HTERT RPE-1 (cell line): ENCODE measurements around the gene GPC4.
"Not testable (repeated sequence)": the region's sequence is repeated elsewhere in the genome, so short reads cannot be mapped to it uniquely, and the experiment has no call there.

Experiments
- in situ Hi-C: fragments of 300-500 bp; cut with MboI; formaldehyde crosslinking; loops from 4 replicates; pipeline ENCODE4 v1.14.3; 2020; ENCODE audit warnings: low sequenced_read_pairs

Gene GPC4

DNA sequence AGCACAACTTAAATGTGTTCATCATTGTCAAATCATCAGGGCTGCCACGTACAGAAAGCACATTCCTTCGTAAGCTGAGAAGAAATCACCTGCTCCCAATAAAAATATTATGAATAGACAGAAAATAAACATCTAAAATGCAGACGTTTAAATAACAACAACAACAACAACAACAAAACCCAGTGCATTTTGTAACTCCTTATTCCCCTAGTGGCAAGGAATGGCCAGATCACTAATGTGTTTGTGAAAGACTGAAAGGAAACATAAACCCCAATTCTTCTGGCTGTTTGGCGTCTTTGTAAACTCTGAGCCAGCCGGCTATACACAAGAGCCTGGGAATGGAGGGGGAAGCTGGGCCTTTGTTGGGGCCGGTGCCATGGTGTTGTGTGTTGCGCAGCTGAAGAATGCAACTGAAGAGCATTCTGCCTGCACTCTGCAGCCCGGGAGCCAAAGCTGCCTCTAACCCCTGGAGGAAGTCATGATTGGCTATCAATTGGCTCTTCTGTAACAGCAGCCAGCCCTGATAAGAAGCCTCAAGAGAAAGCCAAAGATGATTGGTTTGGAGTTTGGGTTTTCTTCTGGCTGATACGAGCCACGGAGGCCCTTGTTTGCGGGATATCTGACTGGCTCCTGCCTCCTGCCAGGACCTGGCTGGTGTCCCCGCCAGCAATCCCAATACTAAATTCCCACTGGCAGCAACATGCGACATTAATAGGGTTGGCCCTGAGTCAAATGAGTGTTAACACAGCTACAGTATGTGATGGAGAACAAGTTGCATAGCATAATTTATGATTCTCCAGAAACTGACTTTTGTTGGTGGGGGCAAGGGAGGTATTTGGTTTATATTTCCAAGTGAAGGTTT, 107.4 kb downstream of the GPC4 start:
- in situ Hi-C loops: no loop called here

DNA sequence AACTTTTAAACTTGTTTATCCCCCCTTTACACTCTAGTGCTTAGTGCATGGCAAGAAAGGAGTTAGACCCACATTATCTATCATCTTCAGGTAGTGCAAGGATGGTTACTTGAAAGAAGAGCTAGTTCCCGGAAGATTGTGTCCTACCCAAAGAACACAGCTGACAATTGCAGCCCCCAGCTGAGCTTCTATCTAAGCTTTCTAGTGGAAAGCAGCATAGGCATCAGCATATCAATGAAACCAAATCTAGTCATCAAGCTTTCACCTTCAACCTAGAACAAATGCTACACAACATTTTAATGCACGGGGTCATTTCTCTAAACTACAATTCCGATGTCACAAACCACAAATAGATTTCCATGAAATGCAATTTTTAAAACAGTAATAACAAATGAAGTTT, 108.2 kb downstream of the GPC4 start:
- in situ Hi-C loops: no loop called here

DNA sequence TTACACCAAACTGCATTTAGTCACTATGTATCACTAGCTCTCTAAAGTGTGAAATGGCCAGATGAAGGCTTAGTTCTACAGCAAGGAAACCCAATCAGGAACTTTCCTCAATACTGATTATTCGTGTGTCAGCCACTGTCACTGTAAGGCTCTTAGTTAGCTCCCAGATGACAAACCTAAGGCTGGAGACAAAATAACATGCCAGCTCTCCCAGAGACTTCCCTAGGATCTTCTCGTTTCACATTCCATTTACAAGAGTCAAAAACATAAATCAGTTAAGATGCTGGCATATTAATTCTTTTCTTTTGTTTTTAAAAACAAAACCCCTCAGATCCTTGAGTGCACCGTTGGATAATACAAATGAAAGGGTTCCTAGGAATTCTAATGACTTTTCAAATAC, 109.0 kb downstream of the GPC4 start:
- in situ Hi-C loops: no loop called here

DNA sequence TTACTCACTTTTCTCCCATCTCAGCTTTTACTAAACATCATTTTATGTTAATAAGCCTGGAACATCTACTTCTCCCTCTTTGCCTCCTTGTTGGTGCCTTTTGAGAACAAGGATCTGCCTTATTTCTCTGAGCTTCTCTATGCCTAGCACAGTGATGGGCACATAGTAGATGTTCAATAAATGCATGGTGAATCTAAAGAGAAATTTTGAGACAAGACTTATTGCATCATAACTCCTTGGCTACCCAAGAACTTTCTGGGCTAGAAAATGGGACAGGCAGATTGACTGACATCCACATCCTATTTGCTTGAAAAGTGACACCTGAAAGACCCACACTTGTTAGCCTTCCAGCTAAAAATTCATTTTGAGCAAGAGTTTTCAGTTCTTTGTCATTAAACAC, 109.9 kb downstream of the GPC4 start:
- in situ Hi-C loops: no loop called here

DNA sequence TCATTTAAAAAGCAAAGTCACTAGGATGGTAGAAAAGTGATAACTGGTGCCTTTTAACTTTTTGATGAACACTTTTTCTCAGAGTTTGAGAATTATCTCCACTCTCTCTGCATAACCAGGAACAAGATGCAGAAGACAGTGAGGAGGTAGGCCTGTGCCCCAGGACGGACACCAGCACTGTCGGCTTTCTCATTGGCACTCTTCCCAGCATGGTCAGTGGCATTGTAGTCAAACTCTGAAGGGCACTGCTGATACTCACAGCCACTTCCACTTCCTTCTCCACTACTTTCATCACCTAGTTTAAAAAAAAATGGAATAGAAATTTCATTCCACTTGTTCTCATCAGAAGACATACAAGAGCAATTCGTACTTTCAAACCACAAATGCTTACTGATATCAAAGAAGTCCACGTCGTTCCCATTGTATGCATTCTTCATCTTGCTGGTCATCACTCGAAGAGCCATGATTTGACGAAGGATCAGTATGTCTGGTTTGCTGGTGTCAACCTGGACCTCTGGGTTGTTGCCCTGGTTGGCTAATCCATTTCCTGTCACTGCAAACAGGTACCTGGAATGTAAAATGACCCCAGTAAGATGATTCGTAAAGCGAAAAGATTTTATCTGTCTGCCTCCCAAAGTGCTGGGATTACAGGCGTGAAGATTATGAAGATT, 112.4 kb downstream of the GPC4 start:
- in situ Hi-C loops: no loop called here

DNA sequence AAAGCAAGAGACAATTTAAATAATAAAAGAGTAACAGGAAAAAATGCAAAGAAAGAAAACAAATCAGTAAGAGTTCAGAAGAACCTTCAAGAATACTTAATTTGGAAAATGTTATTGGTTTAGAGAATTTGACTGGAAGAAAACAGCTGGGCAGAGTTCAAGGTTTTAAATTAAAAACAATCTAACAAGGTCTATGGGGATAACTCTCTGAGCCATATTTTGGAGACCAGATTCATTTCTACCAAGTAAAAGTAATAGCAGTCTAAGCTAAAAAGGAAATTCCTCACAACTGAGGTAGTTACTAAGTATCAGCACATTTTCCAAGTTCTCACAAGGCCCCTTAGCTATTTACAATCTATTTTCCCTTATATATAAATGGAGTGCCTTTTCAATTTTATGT, 114.7 kb downstream of the GPC4 start:
- in situ Hi-C loops: no loop called here

DNA sequence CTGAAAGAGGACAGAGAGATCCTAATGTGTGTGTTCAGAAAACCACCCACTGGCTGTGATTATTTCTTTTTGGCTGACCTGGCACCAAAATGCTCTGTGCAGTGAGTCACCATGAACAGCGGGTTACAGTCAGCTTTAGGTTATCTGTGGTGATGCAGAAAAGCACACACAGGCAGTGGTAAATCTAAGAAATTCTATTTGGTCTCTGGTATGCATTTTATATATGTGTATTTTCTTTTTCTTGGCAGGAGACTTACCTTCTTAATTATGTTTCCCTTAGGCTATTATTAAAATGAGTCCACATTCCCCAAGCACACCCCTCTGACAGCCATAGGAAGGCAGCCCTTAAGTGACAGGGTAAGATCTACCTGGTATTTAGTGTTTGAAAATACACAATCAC, 118.0 kb downstream of the GPC4 start:
- in situ Hi-C loops: no loop called here

DNA sequence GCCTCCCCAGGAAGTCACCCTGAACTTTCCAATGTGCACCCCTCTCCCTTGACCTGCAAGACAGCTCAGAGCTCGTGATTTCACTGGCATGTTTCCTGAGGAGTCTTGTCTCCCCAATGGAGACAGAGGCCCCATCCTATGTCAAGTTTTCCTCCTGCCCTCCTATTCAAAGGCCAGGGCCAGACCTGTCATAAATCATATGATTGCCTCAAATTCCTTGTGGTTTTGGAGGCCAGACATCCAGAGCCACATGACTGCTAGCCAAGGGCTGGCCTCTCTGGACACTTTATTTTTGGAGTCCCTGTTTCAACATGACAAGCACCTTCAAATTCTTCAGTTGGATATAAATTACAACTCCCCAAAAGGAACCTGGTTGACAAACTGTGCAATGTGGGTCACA, 121.2 kb downstream of the GPC4 start:
- in situ Hi-C loops: no loop called here

DNA sequence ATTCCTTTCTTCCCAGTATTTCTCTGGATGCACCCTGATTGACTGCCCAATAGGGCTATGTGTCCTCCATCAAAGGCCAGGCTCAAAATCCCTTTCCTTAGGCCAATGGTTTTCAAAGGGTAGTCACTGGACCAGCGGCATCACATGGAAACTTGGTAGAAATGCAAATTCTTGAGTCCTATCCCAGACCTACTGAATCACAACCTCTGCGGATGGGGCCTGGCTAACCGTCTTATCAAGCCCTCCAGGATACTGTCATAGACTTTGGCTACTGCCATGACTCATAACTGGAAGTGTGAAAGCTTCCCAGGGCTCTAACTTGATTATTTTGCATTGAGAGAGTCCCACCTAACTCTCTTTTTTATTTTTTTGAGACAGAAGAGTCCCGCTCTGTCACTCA, 125.2 kb downstream of the GPC4 start:
- in situ Hi-C loops: no loop called here

DNA sequence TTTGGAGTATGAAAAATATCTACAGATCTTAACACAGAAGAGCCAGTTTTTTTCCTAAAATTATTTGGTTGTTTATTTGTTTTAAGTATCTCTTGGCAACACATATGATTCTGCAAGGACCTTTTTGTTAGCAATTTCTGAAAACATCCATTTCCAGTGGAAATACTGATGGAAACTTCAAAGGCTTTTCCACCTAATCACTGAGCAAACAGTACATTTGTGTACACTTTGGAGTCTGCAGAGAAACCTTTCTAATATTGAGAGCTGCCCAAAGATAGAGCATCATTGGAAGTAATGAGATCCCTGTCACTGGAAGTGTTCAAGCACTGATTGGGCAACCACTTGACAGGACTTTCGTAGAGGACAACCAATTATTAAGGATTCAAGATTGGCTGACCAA, 127.4 kb downstream of the GPC4 start:
- in situ Hi-C loops: no loop called here

DNA sequence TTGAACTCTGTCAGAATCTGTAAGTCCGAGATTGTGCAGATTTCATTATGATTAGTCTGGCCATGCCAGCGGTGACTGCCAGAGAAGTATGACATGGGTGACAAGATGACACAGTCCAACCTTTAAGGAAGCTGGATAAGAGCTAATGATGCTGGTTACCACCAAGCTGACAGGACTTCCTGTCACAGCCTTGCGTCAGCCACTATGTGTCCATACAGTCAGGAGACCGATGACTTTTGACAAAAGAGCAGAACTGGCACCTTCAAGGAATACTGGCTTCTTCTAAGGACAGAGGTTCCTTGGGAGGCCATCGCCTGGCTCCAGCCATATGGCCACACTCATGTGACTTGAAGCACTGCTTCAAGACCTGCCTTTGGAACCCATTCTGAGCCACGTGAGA, 129.9 kb downstream of the GPC4 start:
- in situ Hi-C loops: no loop called here

DNA sequence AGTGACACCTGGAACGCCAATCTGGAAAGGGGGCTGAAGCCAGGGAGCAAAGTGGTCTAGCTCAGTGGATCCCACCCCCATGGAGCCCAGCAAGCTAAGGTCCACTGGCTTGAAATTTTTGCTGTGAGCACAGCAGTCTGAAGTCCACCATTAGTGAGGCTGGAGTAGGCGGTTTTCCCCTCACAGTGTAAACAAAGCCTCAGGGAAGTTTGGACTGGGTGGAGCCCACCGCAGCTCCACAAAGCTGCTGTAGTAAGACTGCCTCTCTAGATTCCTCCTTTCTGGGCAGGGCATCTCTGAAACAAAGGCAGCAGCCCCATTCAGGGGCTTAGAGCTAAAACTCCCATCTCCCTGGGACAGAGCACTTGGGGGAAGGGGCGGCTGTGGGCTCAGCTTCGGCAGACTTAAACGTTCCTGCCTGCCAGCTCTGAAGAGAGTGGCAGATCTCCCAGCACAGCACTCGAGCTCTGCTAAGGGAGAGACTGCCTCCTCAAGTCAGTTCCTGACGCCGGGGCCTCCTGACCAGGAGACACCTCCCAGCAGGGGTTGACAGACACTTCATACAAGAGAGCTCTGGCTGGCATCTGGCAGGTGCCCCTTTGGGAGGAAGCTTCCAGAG, 136.1 kb downstream of the GPC4 start:
- in situ Hi-C loops: not testable (repeated sequence)

DNA sequence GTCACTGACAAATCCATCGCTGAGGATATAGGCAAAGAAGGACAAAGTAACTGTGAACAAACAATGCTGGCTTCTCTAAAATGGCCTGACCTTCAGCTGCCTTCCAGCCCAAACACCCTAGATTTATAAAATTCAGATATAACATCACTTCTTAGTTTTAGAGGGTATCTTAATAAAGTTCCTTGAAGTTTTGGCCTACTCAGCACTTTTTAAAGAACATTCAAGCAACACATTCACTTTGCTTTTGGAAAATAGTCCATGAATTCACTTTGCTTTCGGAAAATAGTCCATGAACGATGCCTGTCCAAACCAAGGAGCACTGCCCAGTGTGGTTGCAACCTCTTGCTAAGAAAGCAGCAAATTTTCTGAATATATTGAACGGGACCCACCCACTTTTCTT, 142.1 kb downstream of the GPC4 start:
- in situ Hi-C loops: no loop called here

DNA sequence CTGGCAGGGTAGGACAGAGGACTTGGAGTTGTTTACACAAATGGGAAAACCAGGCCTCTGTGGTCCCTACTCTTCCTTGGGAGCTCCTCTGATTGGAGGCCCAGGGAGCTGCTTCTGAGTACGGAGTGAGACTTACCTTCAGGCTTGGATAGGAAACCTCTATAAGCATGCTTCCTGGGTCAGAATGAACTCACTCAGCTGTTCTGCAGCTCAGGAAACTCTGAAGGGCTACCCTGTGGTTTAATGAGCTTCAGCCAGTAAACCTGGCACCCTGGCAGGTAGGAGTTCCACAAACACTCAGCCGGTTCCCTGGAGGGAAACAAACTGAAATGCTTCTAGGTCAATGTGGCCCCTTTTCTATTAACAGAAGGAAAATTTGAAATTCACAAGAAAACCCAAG, 146.1 kb downstream of the GPC4 start:
- in situ Hi-C loops: no loop called here

DNA sequence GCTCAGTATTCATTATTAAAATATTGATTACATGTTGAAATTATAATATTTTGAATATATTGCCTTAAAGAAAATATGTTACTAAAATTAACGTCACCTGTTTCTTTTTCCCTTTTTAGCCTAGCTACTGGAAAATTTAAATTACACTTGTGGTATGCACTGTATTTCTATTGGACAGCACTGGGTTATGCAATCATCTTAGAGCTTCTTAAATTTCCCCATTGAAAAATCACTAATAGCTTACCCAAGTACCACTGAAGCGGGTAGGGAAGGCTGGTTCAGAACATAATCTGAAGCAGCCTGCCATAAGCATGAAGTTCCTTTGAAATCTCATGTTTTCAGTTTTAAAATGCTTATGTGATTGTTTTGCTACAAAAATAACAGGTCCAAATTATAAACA, 147.7 kb downstream of the GPC4 start:
- in situ Hi-C loops: no loop called here

DNA sequence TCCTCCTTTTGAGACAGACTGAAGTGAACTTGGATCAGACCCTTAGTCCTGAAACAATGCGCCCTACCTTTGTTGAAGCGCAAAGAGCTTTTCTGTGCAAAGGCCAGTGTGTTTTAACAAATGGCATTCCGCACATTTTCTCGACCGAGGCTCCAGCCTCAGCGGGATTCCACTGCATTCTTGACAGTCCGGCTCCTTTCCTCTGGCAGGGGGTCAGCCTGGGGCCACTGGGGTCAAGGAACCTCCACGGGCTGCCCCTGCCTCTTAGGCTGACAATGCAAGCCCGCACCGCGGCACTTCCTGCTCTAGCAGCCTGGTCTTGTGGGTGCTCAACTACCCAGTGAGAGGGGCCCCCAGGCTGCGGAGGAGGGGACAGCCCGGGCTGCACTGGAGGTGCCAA, 150.0 kb downstream of the GPC4 start:
- in situ Hi-C loops: no loop called here

DNA sequence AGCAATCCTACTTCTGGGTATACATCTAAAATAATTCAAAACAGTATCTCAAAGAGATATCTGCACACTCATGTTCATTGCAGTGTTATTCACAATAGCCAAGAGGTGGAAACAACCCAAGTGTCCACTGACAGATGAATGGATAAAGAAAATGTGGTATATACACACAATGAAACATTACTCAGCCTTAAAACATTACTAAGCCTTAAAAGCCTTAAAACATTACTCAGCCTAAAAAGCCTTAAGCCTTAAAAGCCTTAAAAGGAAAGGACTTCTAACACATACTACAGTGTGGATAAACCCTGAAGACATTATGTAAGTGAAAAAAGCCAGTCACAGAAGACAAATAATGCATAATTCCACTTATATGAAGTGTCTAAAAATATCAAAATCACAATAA, 156.8 kb downstream of the GPC4 start:
- in situ Hi-C loops: no loop called here

DNA sequence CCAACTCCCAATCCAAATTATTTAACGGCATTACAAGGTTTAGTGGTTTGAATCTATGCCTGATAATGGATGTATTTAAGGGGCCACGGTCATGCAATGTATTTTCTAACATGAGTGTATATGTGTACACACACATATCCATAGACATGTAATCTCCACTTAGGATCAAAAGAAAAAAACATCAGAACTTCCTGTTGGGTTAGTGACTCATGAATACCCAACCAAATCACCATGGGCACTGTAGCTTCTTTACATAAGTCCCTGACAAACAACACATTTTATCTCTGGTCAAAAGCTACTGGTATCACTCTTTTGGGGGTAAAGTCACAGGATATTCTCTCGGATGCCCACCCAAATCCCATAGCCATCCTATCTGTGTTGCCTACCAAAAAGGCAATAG, 160.6 kb downstream of the GPC4 start:
- in situ Hi-C loops: no loop called here

DNA sequence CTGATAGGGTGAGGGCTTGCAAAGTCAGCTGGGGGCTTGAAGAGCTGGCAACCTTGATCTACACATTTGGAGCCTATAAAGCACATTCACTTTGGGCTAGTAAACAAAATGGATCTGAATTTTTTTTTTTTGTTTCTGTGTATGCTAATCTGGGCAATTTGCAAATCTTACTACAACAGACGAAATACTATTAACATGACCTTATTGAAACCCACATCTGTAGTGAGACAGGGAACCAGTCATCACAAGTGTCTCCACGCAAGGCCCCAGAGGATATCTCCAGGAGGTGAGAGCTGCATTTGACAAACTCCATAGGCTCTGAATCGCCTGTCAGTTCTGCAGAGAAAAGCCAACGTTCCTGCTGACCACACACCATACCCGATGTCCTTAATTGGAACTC, 164.1 kb downstream of the GPC4 start:
- in situ Hi-C loops: no loop called here

DNA sequence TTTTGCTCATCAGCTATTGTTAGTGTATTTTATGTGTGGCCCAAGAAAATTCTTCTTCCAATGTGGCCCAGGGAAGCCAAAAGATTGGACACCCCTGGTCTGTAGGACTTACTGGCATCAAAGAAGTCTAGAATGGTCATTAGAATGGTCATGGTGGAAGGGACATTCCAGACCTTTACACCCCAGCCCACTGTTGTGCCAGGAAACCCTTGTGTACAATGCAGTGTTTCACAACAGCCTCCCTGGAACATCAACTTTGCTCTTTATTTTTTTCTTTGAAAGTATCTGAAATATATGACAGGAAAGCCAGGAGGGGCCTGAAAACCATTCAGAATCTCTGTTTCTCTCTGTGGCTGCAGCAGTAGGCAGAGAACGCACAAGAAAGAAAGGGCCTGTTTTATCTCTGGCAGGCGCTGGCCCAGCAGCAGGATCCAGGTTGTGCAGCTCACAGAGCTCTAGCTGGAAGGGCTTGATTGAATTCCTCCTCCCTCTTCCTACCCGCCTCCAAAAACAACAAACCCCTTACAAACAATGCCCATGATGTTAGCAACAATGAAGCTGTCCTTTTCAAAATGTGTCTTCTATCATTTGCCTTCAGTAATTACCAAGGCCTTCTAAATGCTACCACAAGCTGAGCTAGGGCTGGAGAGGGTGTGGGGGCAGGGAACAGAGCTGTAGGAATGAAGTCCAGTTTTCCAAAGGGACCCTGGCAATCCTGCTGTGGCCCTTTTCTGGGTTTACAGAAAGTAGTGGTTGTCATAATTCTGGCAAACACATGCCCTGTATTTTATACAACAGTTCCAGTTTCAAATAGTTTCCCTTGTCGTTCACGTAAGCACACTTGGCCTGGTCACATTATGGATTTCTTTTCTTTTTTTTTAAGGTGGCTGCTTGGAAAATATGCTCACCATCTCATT, 164.8 kb downstream of the GPC4 start:
- in situ Hi-C loops: no loop called here
